Subcutaneous adipose tissue (tissue), 4 donors: Measurements from ENCODE around the gene NR2F1. TPM values are rescaled to one million over a fixed set of nuclear protein-coding genes. Genes with fewer than 3 reads are reported as not detected.

Source experiments
- CTCF ChIP-seq: fragments of 450-650 bp; IDR thresholded peaks from one replicate; pipeline ENCODE4 v1.5.1; 2016; ENCODE audit warnings: low read depth, mild to moderate bottlenecking, control low read depth, antibody characterized with exemption, moderate library complexity
- total RNA-seq, 4 donors: library from RNA; depleted of rRNA; stranded (reverse); fragments of >200 nt; gene quantifications; one replicate each; pipeline ENCODE4 v1.1.0, GENCODE V29; 2016

The NR2F1 gene
- total RNA-seq, 4 donors from 2014 or later, result 1.5 to 7.8 (median 2.4) TPM

DNA sequence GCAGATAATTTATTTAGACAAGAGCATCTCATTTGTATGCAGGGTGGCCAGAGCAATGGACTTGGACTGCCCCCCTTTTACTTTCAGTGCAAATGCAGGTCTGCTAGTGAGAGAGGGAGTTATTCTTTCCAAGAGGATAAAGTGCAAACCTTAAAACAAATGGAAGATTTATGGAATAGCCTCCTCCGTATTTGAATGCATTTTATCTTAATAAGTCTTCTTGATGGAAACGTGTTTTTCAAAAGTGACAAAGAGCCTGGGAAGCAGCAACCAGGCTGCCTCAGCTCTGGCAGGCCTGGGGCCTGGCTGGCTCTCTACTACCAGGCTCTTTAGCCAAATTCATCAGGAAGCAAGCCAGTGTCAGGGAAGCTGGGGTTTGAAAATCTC lies 6.8 kb downstream of the NR2F1 start:
- TF ChIP-seq CTCF, result no peak

DNA sequence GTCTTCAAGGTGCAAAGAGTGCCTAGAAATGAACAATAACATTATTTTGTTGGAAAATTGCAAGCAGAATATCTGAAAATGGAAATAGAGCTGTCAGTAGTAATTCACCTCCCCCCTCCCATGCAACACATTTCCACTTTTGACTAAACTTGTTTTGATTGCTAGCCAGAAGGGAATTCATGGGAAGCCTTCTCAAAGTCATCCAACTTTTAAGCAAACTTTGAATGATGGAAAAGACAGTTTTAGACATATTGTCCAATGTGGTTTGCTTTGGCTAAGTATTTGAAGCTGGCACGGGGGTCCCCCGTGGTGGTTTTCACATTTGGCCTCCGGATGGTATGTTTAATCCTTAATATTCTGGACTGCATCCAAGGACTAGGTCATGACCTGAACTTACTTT lies 7.5 kb downstream of the NR2F1 start:
- TF ChIP-seq CTCF, result no peak

DNA sequence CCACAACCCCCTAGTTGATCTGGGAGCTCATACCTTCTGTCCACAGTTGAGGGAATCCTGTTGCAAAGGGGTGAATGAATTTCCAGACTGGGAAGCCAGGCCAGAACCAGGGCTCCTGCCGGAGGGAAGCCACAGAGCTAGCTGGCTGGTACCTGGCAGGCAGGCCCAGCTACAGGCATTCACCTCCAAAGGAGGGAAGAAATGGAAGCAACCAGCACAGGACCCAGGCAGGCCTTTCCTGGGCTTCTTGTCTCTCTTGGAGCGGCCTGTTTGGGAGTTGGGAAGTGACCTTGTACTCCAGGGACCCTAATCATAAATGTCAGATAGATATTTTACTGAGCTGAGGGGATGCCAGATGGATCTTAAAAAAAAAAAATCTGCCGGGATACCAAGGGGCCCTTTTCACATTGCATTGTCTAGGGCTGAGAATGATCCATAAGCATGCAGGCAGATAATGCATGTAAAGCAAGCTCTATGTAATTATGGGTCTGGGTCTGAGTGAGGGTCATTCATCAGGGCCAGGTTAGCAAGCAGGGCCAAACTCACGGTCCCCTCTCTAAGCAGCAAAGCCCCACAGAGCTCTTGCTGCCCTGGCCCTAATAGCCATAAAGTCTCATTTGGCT lies 8.4 kb downstream of the NR2F1 start:
- TF ChIP-seq CTCF, result no peak

GRCh38 chr5:93592883-93593282 lies 9.9 kb downstream of the NR2F1 start:
- TF ChIP-seq CTCF, result no peak

DNA sequence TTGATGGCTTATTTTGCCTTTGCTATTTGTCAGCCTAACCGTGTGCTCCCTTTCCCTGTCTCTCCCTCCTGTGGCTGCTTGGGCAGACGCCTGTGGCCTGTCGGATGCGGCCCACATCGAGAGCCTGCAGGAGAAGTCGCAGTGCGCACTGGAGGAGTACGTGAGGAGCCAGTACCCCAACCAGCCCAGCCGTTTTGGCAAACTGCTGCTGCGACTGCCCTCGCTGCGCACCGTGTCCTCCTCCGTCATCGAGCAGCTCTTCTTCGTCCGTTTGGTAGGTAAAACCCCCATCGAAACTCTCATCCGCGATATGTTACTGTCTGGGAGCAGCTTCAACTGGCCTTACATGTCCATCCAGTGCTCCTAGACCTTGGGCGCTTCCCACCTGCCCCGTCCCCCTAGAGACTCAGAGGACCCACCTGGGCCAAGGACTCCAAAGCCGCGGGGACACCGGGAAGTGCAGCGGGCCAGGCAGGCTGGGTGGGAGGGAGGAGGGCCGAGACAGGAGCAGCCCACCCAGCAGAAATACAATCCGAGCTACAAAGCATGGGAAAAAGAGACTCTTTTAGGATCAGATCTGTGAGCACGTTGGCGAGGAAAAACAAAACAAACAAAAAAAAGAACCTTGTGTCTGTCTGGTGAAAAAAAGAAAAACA lies 10.6 kb downstream of the NR2F1 start:
- TF ChIP-seq CTCF, result no peak

GRCh38 chr5:93594591-93595419 lies 11.8 kb downstream of the NR2F1 start:
- no peak for TF ChIP-seq CTCF
